ENCODE measurements around the gene ZSWIM8.

- TF ChIP-seq, protein P1, sequence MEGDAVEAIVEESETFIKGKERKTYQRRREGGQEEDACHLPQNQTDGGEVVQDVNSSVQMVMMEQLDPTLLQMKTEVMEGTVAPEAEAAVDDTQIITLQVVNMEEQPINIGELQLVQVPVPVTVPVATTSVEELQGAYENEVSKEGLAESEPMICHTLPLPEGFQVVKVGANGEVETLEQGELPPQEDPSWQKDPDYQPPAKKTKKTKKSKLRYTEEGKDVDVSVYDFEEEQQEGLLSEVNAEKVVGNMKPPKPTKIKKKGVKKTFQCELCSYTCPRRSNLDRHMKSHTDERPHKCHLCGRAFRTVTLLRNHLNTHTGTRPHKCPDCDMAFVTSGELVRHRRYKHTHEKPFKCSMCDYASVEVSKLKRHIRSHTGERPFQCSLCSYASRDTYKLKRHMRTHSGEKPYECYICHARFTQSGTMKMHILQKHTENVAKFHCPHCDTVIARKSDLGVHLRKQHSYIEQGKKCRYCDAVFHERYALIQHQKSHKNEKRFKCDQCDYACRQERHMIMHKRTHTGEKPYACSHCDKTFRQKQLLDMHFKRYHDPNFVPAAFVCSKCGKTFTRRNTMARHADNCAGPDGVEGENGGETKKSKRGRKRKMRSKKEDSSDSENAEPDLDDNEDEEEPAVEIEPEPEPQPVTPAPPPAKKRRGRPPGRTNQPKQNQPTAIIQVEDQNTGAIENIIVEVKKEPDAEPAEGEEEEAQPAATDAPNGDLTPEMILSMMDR (conservative IDR thresholded peaks at IDR 0.05; ENCODE audit: low read depth in 2 of 2), result no peak
- no peak for TF ChIP-seq CREB1 (CRISPR knock-in tag; IDR thresholded peaks at IDR 0.05; ENCODE audit: low read depth)
- TF ChIP-seq POLR2AphosphoS5 (IDR thresholded peaks at IDR 0.05; ENCODE audit: low read depth), result no peak
- TF ChIP-seq EZH2phosphoT487 (IDR thresholded peaks at IDR 0.05; ENCODE audit: unreplicated experiment), result no peak
- TF ChIP-seq EZH2 (IDR thresholded peaks at IDR 0.05; ENCODE audit: low read depth, unreplicated experiment), result no peak
- TF ChIP-seq REST (IDR thresholded peaks at IDR 0.05; ENCODE audit: unreplicated experiment), result no peak
- TF ChIP-seq, protein P2, sequence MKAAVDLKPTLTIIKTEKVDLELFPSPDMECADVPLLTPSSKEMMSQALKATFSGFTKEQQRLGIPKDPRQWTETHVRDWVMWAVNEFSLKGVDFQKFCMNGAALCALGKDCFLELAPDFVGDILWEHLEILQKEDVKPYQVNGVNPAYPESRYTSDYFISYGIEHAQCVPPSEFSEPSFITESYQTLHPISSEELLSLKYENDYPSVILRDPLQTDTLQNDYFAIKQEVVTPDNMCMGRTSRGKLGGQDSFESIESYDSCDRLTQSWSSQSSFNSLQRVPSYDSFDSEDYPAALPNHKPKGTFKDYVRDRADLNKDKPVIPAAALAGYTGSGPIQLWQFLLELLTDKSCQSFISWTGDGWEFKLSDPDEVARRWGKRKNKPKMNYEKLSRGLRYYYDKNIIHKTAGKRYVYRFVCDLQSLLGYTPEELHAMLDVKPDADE (IDR thresholded peaks at IDR 0.05), result no peak
Observed at GRCh38 chr10:73742454-73742734, 43.0 kb upstream of the ZSWIM8 start.

All from GM23338 (cell line).